SK-N-SH (cell line): Measurements from ENCODE around the gene TBC1D13. TPM values are rescaled to one million over a fixed set of nuclear protein-coding genes. Genes with fewer than 3 reads are reported as not detected.
"Not testable (repeated sequence)": the region's sequence is repeated elsewhere in the genome, so short reads cannot be mapped to it uniquely, and the experiment has no call there.

Experiments
- CTCF ChIA-PET: fragments of 300-600, 350-600 bp; formaldehyde crosslinking; extraction: SDS; loops from one replicate; lab custom pipeline; 2021; lab: Yijun Ruan, JAX
- POLR2A ChIA-PET: fragments of 350-600 bp; sonication (Branson Sonifier 250); formaldehyde crosslinking; extraction: SDS; loops from one replicate; lab custom pipeline; 2020; ENCODE audit warnings: antibody characterized with exemption, inconsistent platforms; lab: Yijun Ruan, JAX
- DNase-seq: peaks from one replicate; pipeline ENCODE4 v3.0.0; 2012
- H2AFZ ChIP-seq: fragments of 200-600 bp; sonication (generic); 2 replicates; pipeline ENCODE4 v1.8.1; 2016; ENCODE audit warnings: antibody characterized with exemption, mild to moderate bottlenecking, low read depth
- H3F3A ChIP-seq: fragments of 200-600 bp; sonication (generic); replicated peaks from 2 replicates; pipeline ENCODE3; 2016; ENCODE audit warnings: antibody characterized with exemption, mild to moderate bottlenecking; ENCODE audit not compliant: insufficient read depth
- H3K27ac ChIP-seq, 2 experiments: fragments of 200-500 bp in 1 of 2; fragments of 200-600 bp in 1 of 2; sonication (Bioruptor generic) in 1 of 2; sonication (generic), shearing (Covaris generic) in 1 of 2; 2 replicates each; pipeline versions ENCODE4 v1.5.1 to v1.6.1; 2014 to 2016; ENCODE audit warnings: low read depth in 2 of 2, inconsistent platforms in 1 of 2, low read length in 1 of 2, mild to moderate bottlenecking in 1 of 2, mixed read lengths in 1 of 2
- H3K27me3 ChIP-seq: fragments of 200-600 bp; sonication (generic), shearing (Covaris generic); 2 replicates; pipeline ENCODE4 v1.6.1; 2016; ENCODE audit warnings: mixed run types; ENCODE audit not compliant: insufficient read depth
- H3K36me3 ChIP-seq, 2 experiments: fragments of 200-500 bp in 1 of 2; fragments of 200-600 bp in 1 of 2; sonication (Bioruptor generic) in 1 of 2; sonication (generic) in 1 of 2; replicated peaks in 1 of 2; 2 replicates each; pipeline versions ENCODE3 to v1.5.1; 2014 to 2016; ENCODE audit warnings: low read length in 1 of 2, mild to moderate bottlenecking in 1 of 2; ENCODE audit not compliant: insufficient read depth in 2 of 2, control insufficient read depth in 1 of 2
- H3K4me1 ChIP-seq, 2 experiments: fragments of 200-500 bp in 1 of 2; fragments of 200-600 bp in 1 of 2; sonication (Bioruptor generic) in 1 of 2; sonication (generic), shearing (Covaris generic) in 1 of 2; 2 replicates each; pipeline versions ENCODE4 v1.5.1 to v1.6.1; 2014 to 2016; ENCODE audit warnings: low read depth in 1 of 2, low read length in 1 of 2, mixed run types in 1 of 2; ENCODE audit not compliant: insufficient read depth in 2 of 2, control insufficient read depth in 1 of 2
- H3K4me2 ChIP-seq: fragments of 200-600 bp; sonication (generic), shearing (Covaris generic); 2 replicates; pipeline ENCODE4 v1.6.1; 2017; ENCODE audit warnings: mixed run types
- H3K4me3 ChIP-seq, 2 experiments: fragments of 200-500 bp in 1 of 2; fragments of 200-600 bp in 1 of 2; sonication (Bioruptor generic) in 1 of 2; sonication (generic), shearing (Covaris generic) in 1 of 2; 2 replicates each; pipeline versions ENCODE4 v1.5.1 to v1.8.1; 2014 to 2016; ENCODE audit warnings: low read depth in 2 of 2, inconsistent platforms in 1 of 2, low read length in 1 of 2, mild to moderate bottlenecking in 1 of 2, mixed read lengths in 1 of 2, moderate library complexity in 1 of 2
- H3K79me2 ChIP-seq: fragments of 200-600 bp; sonication (generic); 2 replicates; pipeline ENCODE4 v1.8.1; 2017; ENCODE audit warnings: mild to moderate bottlenecking; ENCODE audit not compliant: insufficient read depth
- H3K9ac ChIP-seq: fragments of 200-600 bp; sonication (generic); 2 replicates; pipeline ENCODE4 v1.6.1; 2017; ENCODE audit warnings: mixed run types
- H3K9me2 ChIP-seq: fragments of 200-600 bp; sonication (generic); 2 replicates; pipeline ENCODE4 v1.6.1; 2017; ENCODE audit warnings: mixed run types
- H3K9me3 ChIP-seq: fragments of 200-600 bp; sonication (generic); 2 replicates; pipeline ENCODE4 v1.6.1; 2017; ENCODE audit warnings: mixed run types, mild to moderate bottlenecking, moderate library complexity
- H4K20me1 ChIP-seq: fragments of 200-600 bp; sonication (generic); 2 replicates; pipeline ENCODE4 v1.6.1; 2017; ENCODE audit warnings: mild to moderate bottlenecking, mixed run types; ENCODE audit not compliant: insufficient read depth
- ELF1 ChIP-seq: IDR thresholded peaks from 2 replicates; pipeline ENCODE4 v1.4.0; 2012
- MAX ChIP-seq: IDR thresholded peaks from 2 replicates; pipeline ENCODE4 v1.4.0; 2012; ENCODE audit warnings: low read depth
- MEF2A ChIP-seq: IDR thresholded peaks from 2 replicates; pipeline ENCODE4 v1.4.0; 2012; ENCODE audit warnings: low read depth, borderline replicate concordance
- MXI1 ChIP-seq: IDR thresholded peaks from 2 replicates; pipeline ENCODE4 v1.6.1; 2012; ENCODE audit warnings: mild to moderate bottlenecking, low read depth, low read length, improper control_type of control experiment
- NRF1 ChIP-seq: IDR thresholded peaks from 2 replicates; pipeline ENCODE4 v1.6.1; 2012; ENCODE audit warnings: low read depth, mild to moderate bottlenecking, low read length
- POLR2AphosphoS5 ChIP-seq: IDR thresholded peaks from 2 replicates; pipeline ENCODE4 v1.6.1; 2012; ENCODE audit warnings: low read depth, low read length
- RAD21 ChIP-seq: IDR thresholded peaks from 2 replicates; pipeline ENCODE4 v1.6.1; 2012; ENCODE audit warnings: mild to moderate bottlenecking, low read length
- SMC3 ChIP-seq: IDR thresholded peaks from 2 replicates; pipeline ENCODE4 v1.6.1; 2012; ENCODE audit warnings: low read depth, low read length, improper control_type of control experiment
- TAF1 ChIP-seq: IDR thresholded peaks from 2 replicates; pipeline ENCODE4 v1.6.1; 2012; ENCODE audit warnings: low read depth, mild to moderate bottlenecking, low read length, moderate library complexity, borderline replicate concordance
- USF1 ChIP-seq: IDR thresholded peaks from 2 replicates; pipeline ENCODE4 v1.4.0; 2012; ENCODE audit warnings: low read depth, borderline replicate concordance
- ZBTB33 ChIP-seq: IDR thresholded peaks from 2 replicates; pipeline ENCODE4 v1.4.0; 2012; ENCODE audit warnings: low read depth, borderline replicate concordance
- WGBS: methylation state at CpG from one replicate; pipeline ENCODE4 v1.1.6; 2017; ENCODE audit warnings: low lambda C conversion rate; 5-methylcytosine and 5-hydroxymethylcytosine counted together
- polyA plus RNA-seq, 3 experiments: library from polyadenylated mRNA; depleted of rRNA; stranded (reverse); fragments of >200 nt; gene quantifications; 2 replicates each; pipeline ENCODE4 v1.2.3, GENCODE V29; 2012

The TBC1D13 gene
- polyA plus RNA-seq, 1 of the 3 experiments (the other 2 are of a cell fraction), result 19.1 TPM

GRCh38 chr9:128840524-128840923 lies 53.5 kb downstream of the TBC1D13 start (continued):
- TF ChIP-seq ZBTB33 (no peak), NRF1 (no peak), SMC3 (no peak), POLR2AphosphoS5 (no peak), TAF1 (no peak), MXI1 (no peak), MEF2A (no peak)

- H3K9me2 ChIP-seq, result no peaks in the 10 kb centered on the region
- no peak overlapping the region for H3K4me3 ChIP-seq
- H3K79me2 ChIP-seq, result no peaks in the 10 kb centered on the region
- no peaks in the 10 kb centered on the region for H3K36me3 ChIP-seq
- H2AFZ ChIP-seq, result no peak overlapping the region
- TF ChIP-seq MAX, result no peak
- no peak for TF ChIP-seq RAD21
- TF ChIP-seq ELF1, result no peak
- TF ChIP-seq USF1, result no peak
- no peak for DNase-seq
- H3K27me3 ChIP-seq, result no peaks in the 10 kb centered on the region
- H3F3A ChIP-seq, result no peaks in the 10 kb centered on the region
- H3K27ac ChIP-seq, result no peak overlapping the region
- ChIA-PET POLR2A (no interaction called here), CTCF (interaction anchor here (1.0 to 6.5 kb wide), 2 partner anchors 23 to 86 kb away, joined by 4 to 47 read pairs; partner anchors contain the start of gene ENDOG)
- no peak overlapping the region for H3K4me2 ChIP-seq
- WGBS, result 87% methylated on average over 12 of the region's 12 CpGs
- no peak overlapping the region for H3K9ac ChIP-seq
- no peaks in the 10 kb centered on the region for H4K20me1 ChIP-seq
- no peaks in the 10 kb centered on the region for H3K9me3 ChIP-seq
- H3K4me1 ChIP-seq, result peaks cover 0 to 18% of the 10 kb centered on the region in 2 experiments; a peak in 1 of 4 replicates
These were observed 54.8 kb downstream of the TBC1D13 start for GRCh38 chr9:128841694-128842492.

GRCh38 chr9:128843171-128843570 lies 56.1 kb downstream of the TBC1D13 start:
- H3K4me3 ChIP-seq, H3F3A ChIP-seq, H3K79me2 ChIP-seq, DNase-seq, POLR2A ChIA-PET, H3K4me2 ChIP-seq, H3K9me2 ChIP-seq, H3K9ac ChIP-seq, H2AFZ ChIP-seq, H3K27me3 ChIP-seq, H3K27ac ChIP-seq, H3K36me3 ChIP-seq, H4K20me1 ChIP-seq, H3K9me3 ChIP-seq: not testable (repeated sequence)
- peaks cover 0 to 18% of the 10 kb centered on the region in 2 experiments; a peak in 1 of 4 replicates for H3K4me1 ChIP-seq
- CTCF ChIA-PET, result interaction anchor here (6.5 kb wide), 1 partner anchor 85 kb away, joined by 47 read pairs; no protein-coding TSS in a partner anchor
- 96% methylated on average over 7 of the region's 7 CpGs for WGBS
